DOHH2 (cell line): ENCODE results near the gene HLCS.
A peak's percentile ranks its signal among the peaks of the same experiment; 100 is the strongest.
"Not testable (repeated sequence)": the region's sequence is repeated elsewhere in the genome, so short reads cannot be mapped to it uniquely, and the experiment has no call there.

Experiments used
- H3F3A ChIP-seq: fragments of 200-600 bp; sonication (generic), shearing (Covaris generic); 2 replicates; pipeline ENCODE4 v1.6.0; 2016; ENCODE audit warnings: antibody characterized with exemption, mild to moderate bottlenecking; ENCODE audit not compliant: control insufficient read depth, insufficient read depth
- H3K27ac ChIP-seq: fragments of 200-600 bp; sonication (generic); 2 replicates; pipeline ENCODE4 v1.5.1; 2014; ENCODE audit warnings: low read depth, mild to moderate bottlenecking, low read length, moderate library complexity
- H3K27me3 ChIP-seq: fragments of 200-600 bp; sonication (generic); 2 replicates; pipeline ENCODE4 v1.6.1; 2014; ENCODE audit warnings: mild to moderate bottlenecking, low read length, mixed read lengths; ENCODE audit not compliant: control insufficient read depth
- H3K36me3 ChIP-seq: fragments of 200-600 bp; sonication (generic); 2 replicates; pipeline ENCODE4 v1.6.1; 2014; ENCODE audit warnings: mild to moderate bottlenecking, low read length, moderate library complexity, mixed read lengths; ENCODE audit not compliant: control insufficient read depth
- H3K4me1 ChIP-seq: fragments of 200-600 bp; sonication (generic); 2 replicates; pipeline ENCODE4 v1.6.1; 2014; ENCODE audit warnings: mild to moderate bottlenecking, low read length, mixed read lengths; ENCODE audit not compliant: control insufficient read depth
- H3K4me2 ChIP-seq: fragments of 200-600 bp; sonication (generic); 2 replicates; pipeline ENCODE4 v1.6.0; 2014; ENCODE audit warnings: mild to moderate bottlenecking, low read length, moderate library complexity
- H3K4me3 ChIP-seq: fragments of 200-600 bp; sonication (generic); 2 replicates; pipeline ENCODE4 v1.5.1; 2014; ENCODE audit warnings: mild to moderate bottlenecking, low read length, mixed read lengths
- H3K79me2 ChIP-seq: fragments of 200-600 bp; sonication (generic); 2 replicates; pipeline ENCODE4 v1.6.1; 2014; ENCODE audit warnings: mild to moderate bottlenecking, low read length, mixed read lengths; ENCODE audit not compliant: control insufficient read depth
- H3K9me2 ChIP-seq: fragments of 200-600 bp; sonication (generic); replicated peaks from 2 replicates; pipeline ENCODE4 v1.6.1; 2014; ENCODE audit warnings: mild to moderate bottlenecking, low read length, mixed read lengths; ENCODE audit not compliant: control insufficient read depth
- H3K9me3 ChIP-seq: fragments of 200-600 bp; sonication (generic); 2 replicates; pipeline ENCODE4 v1.6.1; 2014; ENCODE audit warnings: antibody characterized with exemption, low read length, mixed read lengths; ENCODE audit not compliant: control insufficient read depth, insufficient read depth
- H4K20me1 ChIP-seq: fragments of 200-600 bp; sonication (generic); 2 replicates; pipeline ENCODE4 v1.6.0; 2014; ENCODE audit warnings: low read depth, mild to moderate bottlenecking, antibody characterized with exemption, low read length, moderate library complexity; ENCODE audit not compliant: control insufficient read depth, insufficient read depth
- CTCF ChIP-seq: fragments of 200-600 bp; sonication (generic); IDR thresholded peaks from one replicate; pipeline ENCODE4 v1.5.1; 2014; ENCODE audit warnings: antibody characterized with exemption, mild to moderate bottlenecking, low read depth, low read length; ENCODE audit not compliant: poor library complexity, severe bottlenecking
- EZH2phosphoT487 ChIP-seq: fragments of 200-600 bp; sonication (generic); IDR thresholded peaks from 2 replicates; pipeline ENCODE4 v1.6.1; 2017; ENCODE audit warnings: borderline replicate concordance, mild to moderate bottlenecking, antibody characterized with exemption, low read length, moderate library complexity, mixed read lengths

The HLCS gene

GRCh38 chr21:36989699-36990507 lies 23.4 kb upstream of the HLCS start:
- no peaks in the 10 kb centered on the region for H3K9me2 ChIP-seq
- H3K27ac ChIP-seq, result peak overlapping the region; percentile 36; the same call in 1 of the 2 replicates
- H3F3A ChIP-seq, result peaks cover 5% of the 10 kb centered on the region; the same call in 1 of the 2 replicates
- H3K4me1 ChIP-seq, result peaks cover 16% of the 10 kb centered on the region
- H3K4me2 ChIP-seq, result peak overlapping the region; percentile 67
- TF ChIP-seq EZH2phosphoT487, result no peak
- TF ChIP-seq CTCF, result peak; percentile 80
- no peaks in the 10 kb centered on the region for H3K79me2 ChIP-seq
- peak overlapping the region; percentile 78 for H3K4me3 ChIP-seq
- no peaks in the 10 kb centered on the region for H3K27me3 ChIP-seq
- no peaks in the 10 kb centered on the region for H3K36me3 ChIP-seq
- no peaks in the 10 kb centered on the region for H3K9me3 ChIP-seq
- H4K20me1 ChIP-seq, result no peaks in the 10 kb centered on the region

- peak overlapping the region; percentile 67 for H3K4me2 ChIP-seq
- not testable (repeated sequence) for H4K20me1 ChIP-seq, H3K9me3 ChIP-seq, H3K9me2 ChIP-seq, H3K27me3 ChIP-seq, H3K4me1 ChIP-seq, H3F3A ChIP-seq, H3K79me2 ChIP-seq, H3K36me3 ChIP-seq
- H3K4me3 ChIP-seq, result peak overlapping the region; percentile 78
- H3K27ac ChIP-seq, result peak overlapping the region; percentile 36; the same call in 1 of the 2 replicates
These were observed 22.8 kb upstream of the HLCS start for GRCh38 chr21:36989199-36989698.

- no peaks in the 10 kb centered on the region for H4K20me1 ChIP-seq
- TF ChIP-seq CTCF, result no peak
- TF ChIP-seq EZH2phosphoT487, result no peak
- H3K79me2 ChIP-seq, result no peaks in the 10 kb centered on the region
- H3F3A ChIP-seq, result peaks cover 5% of the 10 kb centered on the region; the same call in 1 of the 2 replicates
- peaks cover 9% of the 10 kb centered on the region for H3K4me1 ChIP-seq
- H3K9me3 ChIP-seq, result no peaks in the 10 kb centered on the region
- H3K36me3 ChIP-seq, result no peaks in the 10 kb centered on the region
- no peak overlapping the region for H3K4me2 ChIP-seq
- H3K27me3 ChIP-seq, result no peaks in the 10 kb centered on the region
- no peaks in the 10 kb centered on the region for H3K9me2 ChIP-seq
- H3K27ac ChIP-seq, result no peak overlapping the region
- H3K4me3 ChIP-seq, result no peak overlapping the region
These were observed 22.1 kb upstream of the HLCS start for GRCh38 chr21:36988536-36988935.

- no peak overlapping the region for H3K27ac ChIP-seq
- no peaks in the 10 kb centered on the region for H3K9me3 ChIP-seq
- no peaks in the 10 kb centered on the region for H4K20me1 ChIP-seq
- peaks cover 5% of the 10 kb centered on the region; the same call in 1 of the 2 replicates for H3F3A ChIP-seq
- TF ChIP-seq CTCF (no peak), EZH2phosphoT487 (no peak)
- H3K9me2 ChIP-seq, result no peaks in the 10 kb centered on the region
- H3K79me2 ChIP-seq, result no peaks in the 10 kb centered on the region
- no peak overlapping the region for H3K4me2 ChIP-seq
- H3K36me3 ChIP-seq, result no peaks in the 10 kb centered on the region
- peaks cover 9% of the 10 kb centered on the region for H3K4me1 ChIP-seq
- no peaks in the 10 kb centered on the region for H3K27me3 ChIP-seq
- no peak overlapping the region for H3K4me3 ChIP-seq
These were observed 21.4 kb upstream of the HLCS start for GRCh38 chr21:36987845-36988244.
